Measurements from ENCODE around the gene DNAH14. TPM values are rescaled to one million over a fixed set of nuclear protein-coding genes. Genes with fewer than 3 reads are reported as not detected.

Gene DNAH14
- total and polyA plus RNA-seq, 2 of the 8 experiments (the other 6 are each of a cell fraction or from before 2014, with no cell fraction given), result 8.4 to 40.7 TPM

- TF ChIP-seq CHD1 (IDR thresholded peaks at IDR 0.05; ENCODE audit: low read depth, low read length) (no peak), SUZ12 (IDR thresholded peaks at IDR 0.05; ENCODE audit: low read length) (no peak)
Measured at GRCh38 chr1:225119307-225119706, 189.8 kb downstream of the DNAH14 start (continued).

Measured in H1 (cell line).